GM12891 (cell line): ENCODE data around the gene EVI2A.

Experiments used
- DNase-seq: peaks from one replicate; pipeline ENCODE4 v3.0.0; 2011; ENCODE audit warnings: low spot score; ENCODE audit not compliant: insufficient read length
- FAIRE-seq: peaks from 2 replicates; lab custom pipeline; 2011; peaks lifted over from hg19 to GRCh38; lab: Jason Lieb, UNC
- PAX5 ChIP-seq: IDR thresholded peaks from 2 replicates; pipeline ENCODE4 v1.6.1; 2011; ENCODE audit warnings: low read length, moderate library complexity, mild to moderate bottlenecking; ENCODE audit not compliant: insufficient read depth, severe bottlenecking
- POLR2A ChIP-seq: IDR thresholded peaks from 2 replicates; pipeline ENCODE4 v1.6.1; 2011; ENCODE audit warnings: low read depth, low read length, control low read depth
- POLR2AphosphoS5 ChIP-seq: IDR thresholded peaks from 2 replicates; pipeline ENCODE4 v1.6.1; 2011; ENCODE audit warnings: low read depth, low read length, control low read depth
- POU2F2 ChIP-seq: IDR thresholded peaks from 2 replicates; pipeline ENCODE4 v1.6.1; 2011; ENCODE audit warnings: low read depth, mild to moderate bottlenecking, control low read depth, low read length, moderate library complexity
- SPI1 ChIP-seq: IDR thresholded peaks from 2 replicates; pipeline ENCODE4 v1.6.1; 2011; ENCODE audit warnings: low read depth, low read length, control low read depth
- TAF1 ChIP-seq: IDR thresholded peaks from 2 replicates; pipeline ENCODE4 v1.6.1; 2011; ENCODE audit warnings: low read depth, low read length, control low read depth

The EVI2A gene

GRCh38 chr17:31279401-31279800, 42.0 kb downstream of the EVI2A start:
- DNase-seq (no peak), FAIRE-seq (no peak)
- no peak for TF ChIP-seq SPI1
- TF ChIP-seq PAX5, result no peak
- no peak for TF ChIP-seq POLR2A
- no peak for TF ChIP-seq POLR2AphosphoS5
- no peak for TF ChIP-seq TAF1
- TF ChIP-seq POU2F2, result no peak

DNA sequence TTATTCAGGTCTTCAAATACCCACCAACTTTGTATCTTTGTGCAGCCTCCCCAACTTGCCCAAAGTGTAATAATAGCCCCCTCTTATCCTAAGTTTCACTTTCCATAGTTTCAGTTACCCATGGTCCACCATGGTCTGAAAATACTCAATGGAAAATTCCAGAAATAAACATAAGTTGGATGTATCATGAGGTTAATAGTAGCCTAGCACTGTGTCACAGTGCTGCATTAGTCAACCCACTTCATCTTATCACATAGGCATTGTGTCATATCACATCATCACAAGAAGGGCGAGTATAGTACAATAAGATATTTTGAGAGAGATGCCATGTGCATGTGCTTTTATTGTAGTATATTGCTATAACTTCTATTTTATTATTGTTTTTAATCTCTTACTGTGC, 46.3 kb downstream of the EVI2A start:
- no peak for TF ChIP-seq PAX5
- no peak for TF ChIP-seq SPI1
- no peak for TF ChIP-seq TAF1
- TF ChIP-seq POLR2A, result no peak
- no peak for TF ChIP-seq POU2F2
- no peak for TF ChIP-seq POLR2AphosphoS5
- peak; percentile 66 for FAIRE-seq

GRCh38 chr17:31274252-31274651, 47.2 kb downstream of the EVI2A start:
- TF ChIP-seq TAF1 (no peak), SPI1 (no peak), PAX5 (no peak), POU2F2 (no peak), POLR2A (no peak), POLR2AphosphoS5 (no peak)
- FAIRE-seq (peak; percentile 31), DNase-seq (no peak)

More for the DNA sequence above, 46.3 kb downstream of the EVI2A start:
- no peak for DNase-seq

- DNase-seq, result no peak
- TF ChIP-seq SPI1 (no peak), POLR2A (no peak), POLR2AphosphoS5 (no peak), PAX5 (no peak)
- no peak for FAIRE-seq
Measured at GRCh38 chr17:31273516-31273915, 47.9 kb downstream of the EVI2A start.

DNA sequence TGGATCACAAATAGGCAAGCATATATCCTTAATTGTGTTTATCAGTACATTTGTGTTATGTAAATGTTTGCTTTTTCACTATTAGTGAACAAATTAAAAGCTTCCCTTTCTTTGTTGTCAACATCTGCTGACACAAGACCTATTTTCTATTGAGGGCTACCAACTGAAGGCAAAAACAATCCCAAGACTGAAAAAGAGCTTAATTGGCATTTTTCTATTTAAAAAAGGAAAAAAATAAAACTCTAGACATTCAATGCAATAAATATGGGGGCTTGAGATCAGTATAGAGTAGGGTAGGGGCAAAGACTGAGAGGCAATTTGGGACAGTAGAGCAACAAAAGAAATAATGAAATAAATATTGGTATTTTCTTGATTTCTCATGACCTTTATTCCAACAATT, 48.6 kb downstream of the EVI2A start:
- FAIRE-seq (no peak), DNase-seq (no peak)
- TF ChIP-seq POLR2AphosphoS5, result no peak
- TF ChIP-seq SPI1, result no peak
- no peak for TF ChIP-seq POLR2A
- TF ChIP-seq TAF1, result no peak
- TF ChIP-seq POU2F2, result no peak
- TF ChIP-seq PAX5, result no peak

- no peak for FAIRE-seq
Measured at GRCh38 chr17:31272236-31272635, 49.2 kb downstream of the EVI2A start.

DNA sequence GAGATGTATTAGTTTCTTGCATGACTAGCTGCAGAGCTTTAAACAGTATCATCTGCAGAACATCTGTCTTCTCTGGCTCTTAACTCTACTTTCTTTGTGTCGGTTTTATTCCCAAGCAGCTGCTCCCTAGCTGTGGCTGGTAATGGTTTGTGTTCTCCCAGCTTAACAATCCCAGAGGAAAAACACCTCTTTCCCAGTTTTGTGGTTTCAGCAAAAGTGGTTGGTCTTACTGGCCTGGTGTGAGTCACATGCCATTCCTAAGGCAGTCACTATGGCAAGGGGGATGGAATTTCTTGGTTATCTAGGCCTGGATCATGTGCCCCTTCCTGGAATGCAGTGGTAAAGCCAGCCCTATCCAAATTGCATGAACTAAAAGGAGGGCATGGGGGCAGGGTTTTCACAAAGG, 51.8 kb downstream of the EVI2A start:
- FAIRE-seq, result no peak
- no peak for DNase-seq
- TF ChIP-seq POLR2AphosphoS5, result no peak
- no peak for TF ChIP-seq TAF1
- TF ChIP-seq POLR2A, result no peak

More at GRCh38 chr17:31272236-31272635, 49.2 kb downstream of the EVI2A start:
- TF ChIP-seq POLR2AphosphoS5 (no peak), POLR2A (no peak), PAX5 (no peak), SPI1 (no peak), POU2F2 (no peak), TAF1 (no peak)
- no peak for DNase-seq

DNA sequence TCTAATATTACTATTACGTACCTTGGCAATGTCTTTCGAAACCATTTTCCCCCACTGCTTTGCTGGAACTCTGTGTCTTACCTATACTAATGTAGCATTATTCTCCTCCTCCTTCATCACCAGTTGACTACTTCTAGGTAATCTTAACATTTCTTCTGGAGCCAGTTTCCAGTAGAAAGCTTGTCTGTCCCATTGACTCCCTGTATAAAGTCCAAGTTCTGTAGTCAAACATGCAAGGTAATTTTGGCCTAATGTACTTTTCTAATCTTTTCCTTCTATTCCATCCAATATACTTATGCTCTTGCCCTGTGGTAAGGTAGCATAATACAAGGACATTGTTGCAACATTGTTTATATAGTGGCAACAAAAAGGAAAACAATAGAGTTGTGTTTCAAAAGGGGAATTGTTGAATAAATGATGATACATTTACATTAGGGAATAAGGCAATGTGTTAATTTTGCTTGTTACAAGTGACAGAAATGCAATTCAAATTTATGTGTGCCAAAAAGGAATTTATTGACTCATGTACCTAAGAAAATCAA, 52.3 kb downstream of the EVI2A start:
- peak; percentile 20 for FAIRE-seq

More for the DNA sequence above, 52.3 kb downstream of the EVI2A start:
- DNase-seq, result no peak
- TF ChIP-seq POLR2A, result no peak
- no peak for TF ChIP-seq POU2F2
- no peak for TF ChIP-seq POLR2AphosphoS5
- no peak for TF ChIP-seq TAF1
- TF ChIP-seq SPI1, result no peak
- TF ChIP-seq PAX5, result no peak
